HG03442 (cell line): ENCODE results near the gene JAG2.

Source experiments
- ATAC-seq: cut with Tn5 transposase; IDR thresholded peaks from one replicate; pipeline ENCODE4 v1.9.1; 2021; ENCODE audit warnings: mild to moderate bottlenecking, moderate library complexity; ENCODE audit not compliant: unreplicated experiment

The JAG2 gene

GRCh38 chr14:105182296-105183020 is 13.9 kb upstream of the JAG2 start:
- no peak for ATAC-seq

DNA sequence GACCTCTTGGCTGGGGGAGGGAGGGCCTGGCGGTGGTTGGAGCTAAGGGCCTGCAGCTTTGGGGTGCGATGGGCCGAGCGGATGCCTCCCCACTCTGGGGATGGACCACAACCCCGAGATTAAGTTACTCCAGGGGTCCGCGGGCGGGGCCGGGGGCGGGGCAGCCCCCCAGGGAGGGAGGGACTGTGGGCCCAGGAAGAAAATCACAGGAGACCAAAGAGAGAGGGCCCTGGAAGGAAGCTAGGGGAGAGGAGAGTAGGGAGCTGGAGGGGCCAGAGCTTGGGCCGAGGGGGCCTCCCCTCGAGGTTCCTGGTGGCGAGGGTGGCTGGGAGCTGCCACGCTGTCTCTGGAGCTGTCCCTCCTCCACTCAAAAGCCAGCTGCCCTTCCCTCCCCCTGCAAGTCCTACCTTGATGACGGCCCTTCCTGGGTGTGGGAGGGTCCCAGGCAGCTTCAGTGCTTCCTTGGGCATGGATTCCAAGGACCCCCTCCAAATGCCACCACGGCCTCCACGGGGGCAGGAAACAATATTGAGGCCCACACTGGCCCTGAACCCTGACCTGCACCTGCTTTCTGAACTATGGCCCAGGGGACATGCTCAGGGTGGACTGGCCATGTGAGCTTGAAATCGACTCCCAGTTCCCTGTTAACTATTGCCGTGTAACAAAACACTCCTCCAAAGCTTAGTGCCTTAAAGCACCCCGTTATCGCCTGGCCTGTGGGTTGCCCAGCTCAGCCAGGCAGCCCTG is 13.1 kb upstream of the JAG2 start:
- ATAC-seq = no peak

GRCh38 chr14:105180592-105181548 is 12.3 kb upstream of the JAG2 start, which contains the start of gene NUDT14:
NUDT14 (minus strand) TSS chr14:105181312; CDS start chr14:105181209, 103 bp downstream.
- peak; percentile 44 for ATAC-seq

DNA sequence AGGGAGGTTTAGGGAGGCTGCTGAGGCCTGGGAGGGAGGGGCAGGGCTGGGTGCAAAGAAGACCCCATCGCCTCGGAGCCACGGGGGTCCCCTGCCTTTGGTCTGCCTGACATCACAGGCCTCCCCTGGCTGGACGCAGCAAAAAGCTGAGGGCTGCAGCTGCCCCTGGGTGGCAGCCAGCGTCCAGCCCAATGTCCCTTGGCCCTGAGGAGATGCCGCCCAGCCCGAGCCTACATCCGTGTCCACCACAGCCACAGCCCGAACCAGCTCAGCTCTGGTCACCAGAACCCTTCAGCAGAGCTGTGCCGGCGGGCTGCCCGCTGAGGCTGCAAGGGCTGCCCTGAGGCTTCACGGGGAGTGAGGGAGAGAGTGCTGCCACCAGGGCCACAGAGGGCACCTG is 10.6 kb upstream of the JAG2 start:
- no peak for ATAC-seq

DNA sequence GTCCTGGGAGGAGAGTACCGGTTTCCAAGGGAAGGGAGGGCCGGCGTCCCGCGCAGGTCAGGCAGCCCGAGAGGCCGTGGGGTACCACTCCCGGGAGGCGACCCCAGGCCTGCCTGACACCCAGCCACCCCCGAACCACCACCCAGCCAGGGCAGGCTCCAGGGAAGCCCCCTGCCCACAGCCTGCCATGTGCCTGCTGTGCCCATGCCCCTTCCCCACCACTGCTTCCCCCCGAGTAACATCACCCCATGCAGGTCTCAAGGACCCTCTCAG is 10.2 kb upstream of the JAG2 start:
- ATAC-seq = no peak

DNA sequence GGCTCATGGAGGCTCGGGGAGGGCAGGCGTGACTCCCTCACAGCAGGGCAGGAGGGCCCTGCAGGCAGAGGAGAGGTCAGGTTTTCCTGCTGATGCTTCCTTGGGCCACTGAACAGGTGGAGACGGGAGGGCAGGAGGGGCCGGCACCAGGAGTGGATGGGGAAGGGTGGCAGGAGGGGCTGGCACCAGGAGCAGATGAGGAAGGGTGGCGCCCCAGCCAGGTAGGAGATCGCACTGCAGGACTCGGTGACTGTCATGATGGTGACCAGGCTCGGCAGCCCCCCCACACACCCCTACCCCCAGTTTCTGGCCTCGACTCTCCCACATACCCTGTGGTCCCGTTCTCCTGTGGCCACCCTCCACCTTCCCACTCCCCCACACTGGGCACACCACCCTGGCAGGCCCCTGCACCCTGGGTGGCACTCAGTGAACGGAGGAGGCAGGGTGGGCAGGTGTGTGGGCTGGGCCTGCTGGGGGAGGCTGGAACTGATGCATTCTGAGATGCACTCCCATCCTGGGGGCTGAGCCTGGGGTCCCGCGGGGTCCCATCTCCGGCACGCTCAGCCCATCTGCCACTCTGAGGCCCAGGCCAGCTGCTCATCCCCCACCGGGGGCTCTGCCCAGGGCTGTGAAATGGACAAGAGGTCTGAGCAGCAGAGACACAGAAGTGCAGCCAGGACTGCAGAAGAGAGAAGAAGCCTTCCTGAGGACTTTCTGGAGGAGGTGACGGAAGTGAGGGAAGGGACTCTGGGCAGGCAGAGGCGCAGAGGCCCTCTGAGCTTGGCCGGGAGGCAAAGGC is 9.7 kb upstream of the JAG2 start:
- ATAC-seq = no peak

DNA sequence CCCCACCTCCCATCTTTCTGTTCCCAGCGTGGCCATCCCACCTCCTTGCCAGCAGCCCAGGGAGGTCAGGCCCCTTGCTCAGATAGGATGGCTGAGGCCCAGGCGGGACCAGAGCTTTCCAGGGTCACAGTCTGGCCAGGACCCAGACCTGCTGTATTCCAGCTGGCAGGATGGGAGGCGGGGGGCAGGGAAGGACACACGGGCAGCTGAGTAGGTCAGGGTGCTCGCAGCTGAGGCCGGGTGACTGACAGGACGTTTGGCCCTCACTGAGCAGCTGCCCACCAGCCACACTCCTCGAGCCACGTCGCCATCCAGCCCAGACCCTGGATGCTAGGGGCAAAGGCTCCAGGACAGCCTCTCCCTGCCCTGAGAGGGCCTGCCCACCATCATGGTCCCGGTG is 8.5 kb upstream of the JAG2 start:
- ATAC-seq = no peak

- no peak for ATAC-seq
These were observed 7.9 kb upstream of the JAG2 start for GRCh38 chr14:105176513-105176912.

DNA sequence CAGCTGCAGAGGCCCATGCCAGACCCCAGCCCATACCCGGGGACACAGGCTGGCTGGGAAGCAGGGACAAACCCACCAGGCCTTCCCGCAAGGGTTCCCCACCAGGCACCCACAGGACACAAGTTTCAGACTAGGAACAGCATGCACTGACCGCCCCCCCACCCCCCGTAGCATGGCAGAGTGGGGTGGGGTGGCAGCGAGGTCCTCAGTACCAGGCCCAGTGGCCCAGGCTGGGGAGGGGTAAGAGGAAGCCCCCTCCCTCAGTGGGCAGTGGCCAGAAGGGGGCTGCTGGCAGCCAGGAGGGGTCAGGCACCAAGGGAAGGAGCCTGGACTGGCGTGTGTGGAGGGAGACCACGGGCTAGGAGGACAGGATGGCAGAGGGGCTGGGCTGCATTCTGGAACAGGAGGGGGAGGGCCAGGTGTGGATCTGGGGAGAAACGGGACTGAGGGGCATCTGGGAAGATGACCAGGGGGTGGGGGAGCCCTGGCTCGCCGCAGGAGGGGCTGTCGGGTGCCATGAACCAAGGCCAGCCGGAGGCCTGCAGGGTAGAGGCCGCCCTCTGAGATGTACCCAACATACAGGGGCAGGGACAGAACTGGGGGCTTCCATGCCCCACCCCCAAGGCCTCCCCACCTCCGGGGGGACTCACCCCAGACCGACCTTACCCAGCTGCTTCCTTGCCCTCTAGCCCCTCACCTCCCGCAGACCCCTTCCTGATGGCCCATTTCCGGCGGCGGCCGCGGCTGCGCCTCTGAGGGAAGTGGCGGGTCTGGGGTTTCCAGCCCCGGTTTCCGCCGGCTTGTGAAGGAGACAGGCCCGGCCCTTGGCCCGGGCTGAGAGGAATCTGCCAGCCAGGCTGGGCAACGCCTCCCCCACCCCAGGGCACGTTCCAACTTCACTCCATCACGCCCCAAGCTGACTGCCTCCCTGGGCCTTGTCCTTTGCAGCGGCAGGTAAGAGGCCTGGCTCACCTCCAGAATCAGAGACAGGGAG is 5.6 kb upstream of the JAG2 start:
- no peak for ATAC-seq

- ATAC-seq = no peak
These were observed 4.6 kb upstream of the JAG2 start for GRCh38 chr14:105173145-105173544.

- ATAC-seq = no peak
These were observed 3.9 kb upstream of the JAG2 start for GRCh38 chr14:105172476-105172875.

DNA sequence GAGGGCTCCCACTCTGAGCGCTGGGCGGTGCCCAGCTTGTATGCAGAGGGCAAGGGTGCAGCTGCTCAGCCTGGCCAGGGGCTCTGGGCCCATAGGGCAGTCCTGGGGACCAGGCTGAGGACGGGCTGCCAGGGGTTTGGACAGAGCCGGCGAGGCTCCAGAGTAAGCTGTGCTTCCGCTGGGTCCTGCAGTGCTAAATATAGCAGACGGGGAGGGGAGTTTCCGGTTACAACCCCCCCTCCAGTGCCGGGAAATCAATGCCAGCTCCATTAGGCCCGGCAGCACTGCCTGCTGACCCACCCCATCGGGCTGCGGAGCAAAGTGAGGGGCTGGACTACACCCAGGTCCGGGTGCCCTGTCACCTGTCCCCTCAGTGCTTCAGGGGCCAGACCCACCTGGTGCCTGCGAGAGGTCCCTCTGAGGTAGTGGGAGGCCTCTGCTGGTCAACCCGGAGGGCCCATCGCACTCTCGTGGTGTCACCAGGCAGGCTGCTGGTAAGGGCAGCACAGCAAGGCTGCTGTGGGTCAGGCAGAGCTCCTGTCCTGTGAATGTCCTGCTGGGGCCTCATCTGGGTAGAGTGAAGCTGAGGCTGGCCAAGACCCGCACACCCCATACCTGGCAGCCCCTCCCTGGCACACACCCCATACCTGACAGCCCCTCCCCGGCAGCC is 2.6 kb upstream of the JAG2 start:
- ATAC-seq = no peak

GRCh38 chr14:105169776-105170655 is 1.4 kb upstream of the JAG2 start:
- ATAC-seq = no peak

DNA sequence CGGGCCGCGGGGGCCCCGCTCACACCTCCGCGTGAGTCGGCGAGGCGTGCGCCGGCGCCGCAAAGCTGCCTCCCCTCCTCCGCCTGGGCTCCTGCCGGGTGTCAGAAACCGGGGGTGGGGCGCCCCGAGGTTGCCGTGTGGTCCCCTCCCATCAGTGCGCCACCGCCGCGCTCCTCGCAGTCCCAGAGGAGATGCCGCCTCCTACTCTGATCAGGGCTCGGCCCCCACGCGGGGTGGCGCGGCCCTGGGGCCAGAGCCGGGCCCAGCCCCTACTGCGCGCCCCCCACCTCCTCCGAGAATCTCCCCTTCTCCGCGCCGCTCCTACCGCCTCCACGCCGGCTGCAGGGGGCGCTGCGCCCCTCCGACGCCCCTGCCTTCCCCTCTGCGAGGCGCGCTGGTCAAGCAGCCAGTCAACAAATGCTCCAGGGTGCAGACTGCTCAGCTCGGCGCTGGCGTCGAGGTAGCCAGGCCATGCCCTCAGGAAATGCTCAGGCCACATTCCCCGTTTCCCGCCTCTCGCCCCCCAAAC is 467 bp upstream of the JAG2 start:
- no peak for ATAC-seq

GRCh38 chr14:105168093-105168420 is 519 bp downstream of the JAG2 start:
- no peak for ATAC-seq

DNA sequence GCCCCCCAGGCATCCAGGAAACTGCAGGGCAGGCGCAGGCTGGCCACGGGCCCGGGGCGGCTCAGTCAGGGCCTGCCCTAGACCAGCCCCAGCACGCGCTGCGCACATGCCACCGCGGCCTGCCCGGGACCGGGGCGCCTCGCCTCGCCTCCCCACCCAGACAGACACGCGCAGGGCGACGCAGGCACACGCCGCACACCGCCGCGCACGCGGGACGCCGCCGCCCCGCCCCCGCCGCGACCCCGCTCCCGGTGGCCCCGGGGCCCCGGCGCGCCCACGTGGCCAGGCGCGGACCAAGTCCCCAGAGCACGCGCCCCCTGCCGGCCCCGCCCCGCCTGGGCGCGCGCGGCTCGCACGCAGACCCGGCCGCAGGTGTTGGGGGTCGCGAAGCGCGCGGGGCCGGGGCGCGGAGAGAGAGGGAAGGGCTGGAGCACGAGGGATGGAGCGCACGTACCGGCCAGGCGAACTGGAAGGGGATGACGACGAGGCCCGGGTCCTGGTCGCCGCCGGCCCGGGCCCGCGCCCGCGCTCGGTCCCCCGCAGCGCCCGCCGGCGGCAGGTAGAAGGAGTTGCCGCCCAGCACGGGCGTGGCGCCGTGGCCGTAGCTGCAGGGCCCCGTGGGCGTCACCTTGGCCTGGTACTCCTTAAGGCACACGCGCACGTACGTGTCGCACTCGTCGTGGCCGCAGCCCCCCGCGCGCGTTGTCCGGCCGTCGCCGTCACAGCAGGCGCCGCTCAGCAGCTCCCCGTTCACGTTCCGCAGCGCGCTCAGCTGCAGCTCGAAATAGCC is 1.1 kb downstream of the JAG2 start:
- ATAC-seq = no peak
